Esophagus (tissue), 2 donors: Measurements from ENCODE around the gene POMZP3. TPM values are rescaled to one million over a fixed set of nuclear protein-coding genes. Genes with fewer than 3 reads are reported as not detected.
"Not testable (repeated sequence)": the region's sequence is repeated elsewhere in the genome, so short reads cannot be mapped to it uniquely, and the experiment has no call there.

Source experiments
- H3K27ac ChIP-seq, 2 donors: one replicate each; pipeline ENCODE4 v1.5.1; 2013; ENCODE audit warnings: low read depth in 2 of 2, mild to moderate bottlenecking in 2 of 2, inconsistent platforms in 1 of 2, low read length in 1 of 2, moderate library complexity in 1 of 2
- H3K27me3 ChIP-seq, 2 donors: one replicate each; pipeline ENCODE4 v1.6.1; 2013; ENCODE audit warnings: low read length in 2 of 2, control low read depth in 1 of 2, mild to moderate bottlenecking in 1 of 2; ENCODE audit not compliant: insufficient read depth in 2 of 2, control insufficient read depth in 1 of 2
- H3K36me3 ChIP-seq, 2 donors: one replicate each; pipeline ENCODE4 v1.6.1; 2013; ENCODE audit warnings: low read length in 1 of 2; ENCODE audit not compliant: control insufficient read depth in 2 of 2, insufficient read depth in 2 of 2
- H3K4me1 ChIP-seq, 2 donors: one replicate each; pipeline ENCODE4 v1.6.1; 2013; ENCODE audit warnings: low read length in 1 of 2; ENCODE audit not compliant: control insufficient read depth in 2 of 2, insufficient read depth in 2 of 2
- H3K4me3 ChIP-seq, 2 donors: one replicate each; pipeline ENCODE4 v1.5.1; 2013; ENCODE audit warnings: low read length in 2 of 2, mild to moderate bottlenecking in 2 of 2, low read depth in 1 of 2, moderate library complexity in 1 of 2
- H3K9me3 ChIP-seq, 2 donors: one replicate each; pipeline ENCODE4 v1.6.1; 2013; ENCODE audit warnings: mild to moderate bottlenecking in 2 of 2, low read depth in 1 of 2, low read length in 1 of 2, moderate library complexity in 1 of 2; ENCODE audit not compliant: control insufficient read depth in 2 of 2, insufficient read depth in 1 of 2
- WGBS, 2 donors: extraction: QIAGEN DNeasy Blood & Tissue Kit; methylation state at CpG; one replicate each; pipeline ENCODE4 v1.1.7; 2013; 5-methylcytosine and 5-hydroxymethylcytosine counted together
- polyA plus RNA-seq, 2 donors: library from polyadenylated mRNA; stranded (reverse); fragments of 200-250 nt; gene quantifications; one replicate each; pipeline ENCODE4 v1.2.3, GENCODE V29; 2013
- donor health status: healthy with polysubstance abuse.
- donor health status: Bipolar disorder and iron deficiency.

Gene POMZP3
- polyA plus RNA-seq, 2 donors = 4.5 to 8.3 TPM

DNA sequence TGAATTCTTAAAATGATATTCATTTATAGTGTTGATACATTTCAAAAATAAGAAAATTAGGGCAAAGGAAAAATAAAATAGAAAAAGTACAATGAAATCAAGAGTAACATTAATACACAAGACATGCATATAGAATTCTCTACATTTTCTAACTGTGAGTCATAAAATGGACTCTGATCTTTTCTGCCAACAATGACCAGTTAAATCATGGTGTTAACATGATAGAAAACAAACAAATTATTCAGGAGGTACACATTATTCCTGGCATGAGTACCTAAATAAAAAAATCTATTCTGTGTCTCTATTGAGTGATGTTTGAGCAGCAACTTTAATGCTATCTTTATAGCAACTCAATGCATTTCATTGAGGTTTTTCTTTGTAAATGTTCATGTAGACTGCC is 58.3 kb downstream of the POMZP3 start:
- H3K4me1 ChIP-seq, H3K27me3 ChIP-seq, H3K36me3 ChIP-seq, H3K27ac ChIP-seq, H3K4me3 ChIP-seq, H3K9me3 ChIP-seq: not testable (repeated sequence)

DNA sequence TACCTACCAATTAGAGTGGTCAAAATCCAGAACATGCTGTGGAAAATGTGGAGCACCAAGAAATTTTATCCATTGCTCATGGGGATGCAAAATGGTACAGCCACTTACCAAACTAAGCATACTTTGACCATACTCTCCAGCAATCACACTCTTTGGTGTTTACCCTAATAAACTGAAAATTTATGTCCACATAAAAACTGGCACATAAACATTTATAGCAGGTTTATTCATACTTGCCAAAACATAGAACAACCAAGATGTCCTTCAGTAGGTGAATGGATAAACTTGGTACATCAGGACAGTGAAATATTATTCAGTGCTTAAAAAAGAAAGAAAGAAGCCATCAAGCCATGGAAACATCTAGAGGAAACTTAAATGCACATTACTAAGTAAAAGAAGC is 59.3 kb downstream of the POMZP3 start:
- not testable (repeated sequence) for H3K27me3 ChIP-seq, H3K36me3 ChIP-seq, H3K27ac ChIP-seq, H3K4me3 ChIP-seq, H3K9me3 ChIP-seq, H3K4me1 ChIP-seq

DNA sequence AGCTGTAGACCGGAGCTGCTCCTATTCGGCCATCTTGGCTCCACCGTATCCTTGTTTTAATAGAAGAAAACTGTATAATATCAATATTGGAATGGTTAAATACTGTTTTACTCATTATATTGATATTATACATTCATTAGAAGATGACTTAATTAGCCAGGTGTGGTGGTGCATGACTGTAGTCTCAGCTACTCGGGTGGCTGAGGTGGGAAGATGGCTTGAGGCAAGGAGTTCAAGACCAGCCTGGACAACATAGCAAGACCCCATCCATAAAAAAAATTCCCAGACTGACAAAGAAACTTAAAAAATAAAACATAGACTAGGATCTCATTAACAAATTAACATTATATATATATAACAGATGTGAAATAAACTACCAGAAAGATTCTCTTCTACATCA is 59.8 kb downstream of the POMZP3 start:
- not testable (repeated sequence) for H3K36me3 ChIP-seq, H3K4me3 ChIP-seq, H3K9me3 ChIP-seq, H3K27ac ChIP-seq, H3K4me1 ChIP-seq, H3K27me3 ChIP-seq
- 92 to 100% methylated on average over 1 to 2 of the region's 4 CpGs for WGBS, 2 donors

DNA sequence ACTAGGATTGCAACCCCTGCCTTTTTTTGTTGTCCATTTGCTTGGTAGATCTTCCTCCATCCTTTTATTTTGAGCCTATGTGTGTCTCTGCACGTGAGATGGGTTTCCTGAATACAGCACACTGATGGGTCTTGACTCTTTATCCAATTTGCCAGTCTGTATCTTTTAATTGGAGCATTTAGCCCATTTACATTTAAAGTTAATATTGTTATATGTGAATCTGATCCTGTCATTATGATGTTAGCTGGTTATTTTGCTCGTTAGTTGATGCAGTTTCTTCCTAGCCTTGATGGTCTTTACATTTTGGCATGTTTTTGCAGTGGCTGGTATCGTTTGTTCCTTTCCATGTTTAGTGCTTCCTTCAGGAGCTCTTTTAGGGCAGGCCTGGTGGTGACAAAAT is 62.1 kb downstream of the POMZP3 start:
- H3K27ac ChIP-seq, H3K9me3 ChIP-seq, H3K27me3 ChIP-seq, H3K36me3 ChIP-seq, H3K4me1 ChIP-seq, H3K4me3 ChIP-seq: not testable (repeated sequence)
- 95 to 100% methylated on average over 1 to 2 of the region's 3 CpGs for WGBS, 2 donors

DNA sequence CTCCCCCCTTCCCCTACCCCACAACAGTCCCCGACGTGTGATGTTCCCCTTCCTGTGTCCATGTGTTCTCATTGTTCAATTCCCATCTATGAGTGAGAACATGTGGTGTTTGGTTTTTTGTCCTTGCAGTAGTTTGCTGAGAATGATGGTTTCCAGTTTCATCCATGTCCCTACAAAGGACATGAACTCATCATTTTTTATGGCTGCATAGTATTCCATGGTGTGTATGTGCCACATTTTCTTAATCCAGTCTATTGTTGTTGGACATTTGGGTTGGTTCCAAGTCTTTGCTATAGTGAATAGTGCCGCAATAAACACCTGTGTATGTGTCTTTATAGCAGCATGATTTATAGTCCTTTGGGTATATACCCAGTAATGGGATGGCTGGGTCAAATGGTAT is 65.7 kb downstream of the POMZP3 start:
- H3K9me3 ChIP-seq, H3K27me3 ChIP-seq, H3K27ac ChIP-seq, H3K4me3 ChIP-seq, H3K4me1 ChIP-seq, H3K36me3 ChIP-seq: not testable (repeated sequence)
- 97 to 100% methylated on average over 3 of the region's 3 CpGs for WGBS, 2 donors

DNA sequence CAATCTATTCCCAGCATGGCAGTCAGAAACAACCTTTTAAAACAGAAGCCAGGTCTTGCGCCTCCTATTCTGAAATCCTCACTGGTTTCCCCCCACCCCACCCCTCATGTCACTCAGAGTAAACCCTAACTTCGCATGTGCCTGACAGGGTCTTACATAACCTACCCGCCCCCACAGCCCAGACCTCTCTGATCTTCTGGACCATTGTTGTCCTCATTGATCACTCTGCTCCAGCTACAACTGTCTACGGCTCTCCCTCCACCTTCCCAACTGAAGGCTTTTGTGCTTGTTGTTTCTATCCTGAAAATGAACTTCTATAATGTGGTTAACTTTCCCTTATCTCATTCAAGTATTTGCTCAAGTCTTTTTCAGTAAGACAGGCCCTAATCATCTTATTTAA is 66.9 kb downstream of the POMZP3 start:
- WGBS, 2 donors = 65 to 69% methylated on average over 4 of the region's 4 CpGs

More for the DNA sequence above, 66.9 kb downstream of the POMZP3 start:
- not testable (repeated sequence) for H3K27ac ChIP-seq, H3K9me3 ChIP-seq, H3K36me3 ChIP-seq, H3K27me3 ChIP-seq, H3K4me1 ChIP-seq, H3K4me3 ChIP-seq

Other genes starting within 250 kb of the POMZP3 start
- gene SSC4D, start 217.6 kb downstream of the POMZP3 start, polyA plus RNA-seq = under 1 TPM; 0.59 to 0.88 TPM
- gene ZP3, start 202.3 kb downstream of the POMZP3 start, polyA plus RNA-seq = 1 to 10 TPM; 4.3 to 6.9 TPM
- gene DTX2, start 165.6 kb downstream of the POMZP3 start, polyA plus RNA-seq = 100 to 1,000 TPM in 1 of 2 donors, 10 to 100 TPM in 1; 46.2 to 171 TPM
- gene UPK3B, start 116.7 kb downstream of the POMZP3 start, polyA plus RNA-seq = 10 to 100 TPM; 16.7 to 63.9 TPM
- under 1 TPM; 0.05 to 0.08 TPM for gene SPDYE16, start 84.0 kb downstream of the POMZP3 start, polyA plus RNA-seq